NCI-H1436 (cell line): ENCODE results near the gene SLC39A13.

ENCODE experiments used
- DNase-seq: peaks from one replicate; lab custom pipeline; 2025; lab: John Stamatoyannopoulos, UW

The SLC39A13 gene

DNA sequence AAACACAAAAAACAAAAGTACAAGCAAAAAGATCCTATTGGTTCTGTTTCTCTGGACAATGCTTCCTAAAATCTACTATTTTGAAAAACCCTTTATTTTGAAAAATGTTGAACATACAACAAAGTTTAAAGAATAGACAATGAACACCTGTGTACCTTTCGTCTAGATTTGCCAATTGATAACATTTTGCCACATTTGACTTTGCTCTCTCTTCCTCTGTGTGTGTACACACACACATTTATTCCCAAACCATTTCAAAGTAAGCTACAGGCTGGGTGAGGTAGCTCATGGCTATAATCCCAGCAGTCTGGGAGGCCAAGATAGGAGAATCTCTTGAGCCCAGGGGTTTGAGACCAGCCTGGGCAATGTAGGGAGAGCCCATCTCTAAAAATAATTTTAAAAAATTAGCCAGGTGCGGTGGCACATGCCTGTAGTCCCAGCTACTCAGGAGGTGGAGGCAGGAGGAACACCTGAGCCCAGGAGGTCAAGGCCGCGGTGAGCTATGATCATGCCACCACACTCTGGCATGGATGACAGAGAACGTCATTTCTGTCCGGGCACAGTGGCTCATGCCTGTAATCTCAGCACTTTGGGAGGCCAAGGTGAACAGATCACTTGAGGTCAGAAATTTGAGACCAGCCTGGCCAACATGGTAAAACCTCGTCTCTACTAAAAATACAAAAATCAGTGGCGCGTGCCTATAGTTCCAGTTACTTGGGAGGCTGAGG, 23.1 kb downstream of the SLC39A13 start:
- DNase-seq, result no peak

DNA sequence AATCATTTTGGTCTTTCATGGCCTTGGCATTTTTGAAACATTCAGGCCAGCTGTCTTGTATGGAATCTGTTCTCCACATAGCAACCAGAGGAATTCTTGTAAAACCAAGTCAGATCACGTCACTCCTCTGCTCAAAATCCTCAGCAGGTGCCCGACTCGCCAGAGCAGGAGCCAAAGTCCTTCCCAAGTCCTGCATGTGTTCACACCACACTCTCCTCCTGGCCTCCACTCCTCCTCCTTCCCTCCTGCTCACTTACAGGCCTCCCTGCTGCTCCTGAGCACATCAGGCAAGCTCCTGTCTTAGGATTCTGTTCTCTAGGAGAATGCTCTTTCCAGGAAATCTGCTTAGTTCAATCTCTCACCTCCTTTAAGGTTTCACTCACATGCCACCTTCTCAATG, 24.8 kb downstream of the SLC39A13 start:
- DNase-seq, result no peak

DNA sequence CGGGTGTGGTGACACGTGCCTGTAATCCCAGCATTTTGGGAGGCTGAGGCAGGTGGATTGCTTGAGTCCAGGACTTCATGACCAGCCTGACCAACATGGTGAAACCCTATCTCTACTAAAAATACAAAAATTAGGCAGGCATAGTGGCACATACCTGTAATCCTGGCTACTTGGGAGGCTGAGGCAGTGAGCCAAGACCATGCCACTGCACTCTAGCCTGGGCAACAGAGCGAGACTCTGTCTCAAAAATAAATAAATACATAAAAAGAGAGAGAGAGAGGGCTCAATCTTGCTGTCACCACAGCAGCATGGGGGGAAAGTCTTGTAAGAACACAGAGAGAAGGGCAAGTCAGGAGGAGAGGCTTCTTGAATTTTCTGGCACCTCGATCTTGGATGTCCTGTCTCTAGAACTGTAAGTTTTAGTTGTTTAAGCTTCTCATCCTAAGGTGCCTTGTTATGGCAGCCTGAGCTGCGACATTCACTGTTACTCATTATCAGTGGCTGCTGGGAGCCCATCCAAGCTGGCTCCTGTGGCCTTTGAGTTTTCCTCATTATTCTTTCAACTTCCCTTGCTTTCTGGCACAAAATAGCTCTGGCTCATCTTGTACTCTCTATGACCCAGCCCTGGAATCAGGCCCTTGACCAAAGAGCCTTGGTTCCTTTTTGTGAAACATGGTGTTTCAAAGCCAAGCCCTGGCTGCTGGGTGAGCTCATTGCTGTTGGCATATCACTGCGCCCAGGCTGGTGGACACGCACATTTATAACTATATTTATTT, 25.8 kb downstream of the SLC39A13 start:
- DNase-seq, result no peak

DNA sequence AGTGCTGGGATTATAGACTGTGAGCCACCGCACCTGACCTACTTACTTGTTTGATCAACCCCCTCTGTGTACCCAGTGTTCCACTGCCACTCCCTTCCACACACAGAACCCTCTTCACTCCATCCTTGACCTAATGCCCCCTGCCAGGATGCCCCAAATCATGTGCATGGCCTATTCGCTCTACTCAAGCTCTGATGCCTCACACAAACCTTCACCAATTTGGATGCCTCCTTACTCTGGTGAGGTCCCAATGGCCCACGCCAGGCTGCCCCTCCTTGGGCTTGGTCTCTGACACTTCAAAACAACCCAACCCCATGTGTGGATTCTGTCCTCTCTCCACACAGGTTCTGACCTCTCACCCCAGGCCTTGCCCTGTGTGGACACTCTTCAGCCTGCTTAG, 27.3 kb downstream of the SLC39A13 start:
- DNase-seq, result no peak

DNA sequence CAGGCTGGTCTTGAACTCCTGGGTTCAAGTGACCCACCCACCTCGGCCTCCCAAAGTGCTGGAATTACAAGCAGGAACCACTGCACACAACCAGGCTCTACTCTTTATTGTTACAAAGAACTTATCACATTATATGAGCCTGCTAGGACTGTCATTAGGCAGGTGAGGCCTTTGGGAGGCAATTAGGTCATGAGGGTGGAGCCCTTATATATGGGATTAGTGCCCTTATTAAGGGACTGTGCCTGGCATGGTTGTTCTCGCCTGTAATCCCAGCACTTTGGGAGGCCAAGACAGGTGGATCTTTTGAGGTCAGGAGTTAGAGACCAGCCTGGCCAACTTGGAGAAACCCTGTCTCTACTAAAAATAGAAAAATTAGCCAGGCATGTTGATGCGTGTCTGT, 28.3 kb downstream of the SLC39A13 start:
- DNase-seq, result no peak

DNA sequence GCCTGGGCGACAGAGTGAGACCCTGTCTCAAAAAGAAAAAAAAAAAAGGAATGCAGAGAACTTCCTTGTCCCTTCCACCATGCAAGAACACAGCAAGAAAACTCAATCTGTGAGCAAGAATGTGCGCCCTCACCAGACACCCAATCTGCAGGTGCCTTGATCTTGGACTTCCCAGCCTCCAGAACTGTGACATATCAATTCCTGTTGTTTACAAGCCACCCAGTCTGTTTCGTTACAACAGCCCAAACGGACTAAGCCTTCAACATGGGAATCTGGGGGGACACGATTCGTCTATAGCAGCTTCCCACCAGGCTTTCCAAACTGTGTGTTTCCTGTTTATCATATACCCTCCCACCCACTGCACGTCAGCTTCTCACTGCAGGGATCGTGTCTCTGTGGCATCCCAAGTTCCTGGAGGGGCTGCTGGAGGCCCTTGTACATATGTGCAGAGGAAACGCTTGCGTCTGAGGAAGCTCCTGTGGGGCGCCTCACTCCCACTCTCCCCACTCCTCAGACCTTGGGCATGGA, 28.9 kb downstream of the SLC39A13 start:
- DNase-seq, result no peak

DNA sequence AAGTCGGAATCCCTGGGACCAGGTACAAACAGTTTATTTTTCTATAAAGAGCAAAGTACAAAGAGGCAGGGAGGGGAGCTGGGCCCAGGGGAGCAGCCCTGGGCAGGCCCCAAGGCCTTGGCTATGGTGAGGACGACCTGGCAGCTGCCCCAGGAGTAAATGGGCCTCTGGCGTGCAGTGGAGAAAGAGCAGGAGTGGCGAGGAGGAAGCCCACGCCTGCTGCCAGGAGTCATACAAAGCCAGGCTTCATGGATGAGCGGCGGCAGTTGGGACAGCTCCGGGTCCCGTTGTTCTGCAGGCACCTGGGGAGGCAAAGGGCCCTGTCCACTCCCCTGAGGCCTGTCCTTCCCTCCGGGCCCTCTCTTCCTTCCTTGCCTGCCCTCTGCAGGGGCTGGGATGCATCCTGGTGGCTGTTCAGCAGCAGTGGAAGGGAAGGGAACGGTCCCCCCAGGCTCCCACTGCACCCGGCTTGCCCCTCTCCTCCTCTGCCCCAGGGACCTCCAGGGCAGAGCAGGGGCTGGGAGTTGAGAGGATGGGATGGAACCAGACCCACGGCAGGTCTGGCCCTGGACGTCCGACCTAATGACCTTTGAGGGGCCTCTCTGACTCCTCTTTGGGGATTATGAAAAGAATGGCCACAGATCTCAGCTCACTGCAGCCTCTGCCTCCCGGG, 29.5 kb downstream of the SLC39A13 start:
- no peak for DNase-seq

DNA sequence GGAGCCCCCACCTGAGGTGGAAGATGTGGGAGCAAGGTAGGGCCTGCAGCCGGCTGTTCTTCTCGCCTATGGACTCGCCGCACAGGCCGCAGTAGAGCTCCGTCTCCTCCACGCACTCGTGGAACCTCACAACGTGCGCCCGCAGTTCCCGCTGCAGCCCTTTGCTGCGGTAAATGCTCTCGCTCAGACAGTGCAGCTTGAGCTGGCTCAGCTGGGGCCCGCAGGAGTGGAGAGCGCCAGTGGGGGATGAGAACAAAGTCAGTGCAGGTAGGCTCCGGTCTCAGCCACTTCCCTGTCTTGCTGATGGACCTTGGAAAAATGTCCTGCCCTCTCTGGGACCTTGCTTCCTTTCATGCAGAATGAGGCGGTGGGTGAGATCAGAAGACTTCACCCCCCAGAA, 30.3 kb downstream of the SLC39A13 start:
- no peak for DNase-seq

DNA sequence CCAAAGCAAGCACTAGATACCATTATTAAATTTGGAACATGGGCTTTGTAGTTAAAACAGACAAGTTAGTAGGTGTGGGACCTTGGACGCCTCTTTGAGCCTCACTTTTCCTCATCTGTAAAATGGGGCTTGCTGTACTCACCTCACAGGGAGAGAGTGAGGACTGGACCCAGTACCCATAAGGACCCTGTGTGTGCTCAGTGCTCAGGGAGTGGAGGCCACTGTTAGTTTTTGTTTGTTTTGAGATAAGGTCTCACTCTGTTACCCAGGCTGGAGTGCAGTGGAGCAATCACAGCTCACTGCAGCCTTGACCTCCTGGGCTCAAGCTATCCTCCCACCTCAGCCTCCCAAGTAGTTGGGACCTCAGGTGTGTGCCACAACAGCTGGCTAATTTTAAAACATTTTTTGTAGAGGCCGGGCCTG, 31.7 kb downstream of the SLC39A13 start:
- no peak for DNase-seq

DNA sequence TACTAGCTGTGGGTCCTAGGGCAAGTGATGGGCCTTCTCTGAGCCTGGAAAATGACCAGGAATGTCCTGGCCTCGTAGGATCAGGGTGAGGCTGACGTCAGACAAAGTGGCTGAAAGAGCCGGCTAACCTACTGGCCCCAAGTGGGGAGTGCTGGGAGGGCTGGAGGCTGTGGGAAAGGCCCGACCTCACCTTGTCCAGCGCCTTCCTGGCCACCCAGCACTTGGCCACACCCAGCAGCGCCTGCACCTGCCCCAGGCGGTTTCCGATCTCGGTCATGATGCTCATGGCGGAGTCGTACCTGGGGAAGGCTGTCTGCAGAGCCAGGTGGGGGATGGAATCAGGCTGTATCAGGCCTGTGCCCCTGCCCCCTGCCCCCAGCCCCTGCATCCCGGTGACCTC, 33.0 kb downstream of the SLC39A13 start:
- no peak for DNase-seq

DNA sequence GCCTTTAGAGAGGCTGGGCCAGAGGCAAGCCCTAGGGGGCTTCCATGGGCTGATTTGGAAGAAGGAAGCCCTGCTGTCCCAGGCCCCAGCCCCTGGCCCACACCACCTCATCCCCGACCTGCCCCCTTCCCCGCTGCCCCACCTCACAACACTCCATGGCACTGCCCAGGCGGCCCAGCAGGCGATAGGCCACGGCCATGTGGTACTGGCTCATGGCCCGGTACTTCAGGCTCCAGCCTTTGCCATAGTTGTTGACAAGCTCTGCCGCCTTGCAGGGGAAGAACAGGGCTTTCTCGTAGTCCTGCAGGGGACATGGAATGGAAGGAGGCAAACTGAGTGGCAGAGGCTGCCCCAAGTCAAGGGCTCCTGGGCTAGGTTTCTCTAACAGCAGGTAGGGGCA, 34.1 kb downstream of the SLC39A13 start:
- DNase-seq, result no peak

DNA sequence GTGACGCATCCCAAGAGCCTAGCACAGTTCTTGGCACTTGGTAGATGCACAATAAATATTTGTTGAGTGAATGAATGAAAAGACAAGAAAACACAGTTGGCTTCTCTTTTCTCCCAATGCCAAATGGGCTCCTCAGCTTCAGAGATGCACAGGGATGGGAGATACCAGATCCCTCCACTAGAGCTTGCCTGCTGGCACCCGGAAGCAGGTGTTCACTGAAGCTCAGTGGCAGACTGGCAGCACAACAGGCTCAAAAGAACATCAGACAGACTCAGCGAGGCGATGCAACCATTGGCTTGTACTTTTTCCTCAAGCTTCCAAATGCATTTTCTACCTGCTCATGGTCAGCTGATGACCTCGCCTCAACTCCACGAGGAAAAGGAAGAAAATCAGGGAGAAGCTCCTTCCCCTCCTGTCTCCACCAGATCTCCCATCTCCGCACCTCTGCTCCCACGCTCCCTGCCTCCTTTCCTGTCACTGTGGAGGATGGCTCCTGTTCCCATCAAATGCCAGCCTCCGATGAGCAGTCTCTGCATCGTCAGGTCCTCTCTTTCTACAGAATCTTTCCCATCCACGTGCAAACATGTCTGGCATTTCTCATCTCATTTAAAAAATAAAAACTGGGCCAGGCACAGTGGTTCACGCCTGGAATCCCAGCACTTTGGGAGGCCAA, 34.8 kb downstream of the SLC39A13 start:
- DNase-seq, result peak; percentile 61

DNA sequence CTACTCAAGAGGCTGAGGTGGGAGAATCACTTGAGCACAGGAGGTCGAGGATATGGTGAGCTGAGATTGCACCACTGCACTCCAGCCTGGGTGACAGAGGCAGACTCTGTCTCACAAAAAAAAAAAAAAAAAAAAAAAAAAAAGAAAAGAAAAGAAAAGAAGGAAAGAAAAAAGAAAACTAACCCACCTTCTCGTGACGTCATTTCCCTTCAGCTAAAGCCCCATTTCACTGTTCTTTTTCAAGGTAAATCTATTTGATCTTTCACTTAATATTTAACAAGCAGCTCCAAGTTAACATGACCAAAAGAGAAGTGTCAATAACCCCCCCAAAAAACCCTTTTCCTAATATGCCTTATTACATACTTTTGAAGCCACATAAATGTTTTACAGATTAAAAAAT, 35.4 kb downstream of the SLC39A13 start:
- DNase-seq, result no peak

DNA sequence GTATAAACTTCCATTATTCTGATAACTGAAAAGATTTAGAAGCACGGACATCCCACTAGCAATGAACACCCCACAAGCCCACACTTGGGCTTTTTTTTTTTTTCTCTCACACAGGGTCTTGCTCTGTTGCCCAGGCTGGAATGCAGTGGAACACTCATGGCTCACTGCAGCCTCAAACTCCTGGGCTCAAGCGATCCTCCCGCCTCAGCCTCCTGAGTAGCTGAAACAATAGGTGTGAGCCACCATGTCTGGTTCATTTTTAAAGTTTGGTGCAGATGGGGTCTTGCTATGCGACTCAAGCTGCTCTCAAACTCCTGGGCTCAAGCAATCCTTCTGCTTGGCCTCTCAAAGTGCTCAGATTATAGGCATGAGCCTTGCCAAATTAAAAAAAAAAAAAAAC, 37.5 kb downstream of the SLC39A13 start:
- no peak for DNase-seq

DNA sequence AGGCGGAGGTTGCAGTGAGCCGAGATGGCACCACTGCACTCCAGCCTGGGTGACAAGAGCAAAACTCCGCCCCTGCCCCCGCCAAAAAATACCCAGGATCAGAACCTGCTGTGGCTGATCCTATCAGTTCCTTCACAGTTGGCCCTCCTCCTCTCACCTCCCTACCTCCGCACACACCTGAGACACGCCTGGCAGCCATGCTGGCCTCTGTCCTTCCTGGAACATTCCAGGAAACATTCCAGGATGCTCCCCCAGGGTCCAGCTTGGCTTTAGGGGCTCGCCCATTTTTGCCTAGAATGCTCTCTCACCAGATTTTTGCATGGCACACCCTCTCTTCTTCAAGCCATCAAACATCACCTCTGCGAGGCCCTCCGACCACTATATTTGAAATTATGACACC, 38.4 kb downstream of the SLC39A13 start:
- DNase-seq, result no peak

DNA sequence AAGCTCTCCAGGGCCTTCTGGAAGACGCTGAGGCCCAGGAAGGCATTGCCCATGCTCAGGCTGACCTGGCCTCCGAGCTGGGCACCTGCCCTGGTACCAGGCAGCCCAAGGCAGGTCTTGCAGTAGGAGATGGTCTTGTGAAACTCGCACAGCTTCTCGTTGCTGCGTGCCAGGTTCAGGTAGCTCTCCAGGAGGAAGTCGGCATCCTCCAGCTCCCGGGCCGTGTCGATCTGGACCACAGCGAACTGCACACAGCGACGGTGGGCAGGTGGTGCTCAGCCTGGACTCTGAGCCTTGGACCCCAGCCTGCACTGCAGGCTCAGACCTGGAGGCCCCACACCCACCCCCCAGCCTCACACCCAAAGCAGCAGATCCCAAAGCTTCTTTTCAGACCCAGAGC, 39.5 kb downstream of the SLC39A13 start:
- DNase-seq, result no peak

DNA sequence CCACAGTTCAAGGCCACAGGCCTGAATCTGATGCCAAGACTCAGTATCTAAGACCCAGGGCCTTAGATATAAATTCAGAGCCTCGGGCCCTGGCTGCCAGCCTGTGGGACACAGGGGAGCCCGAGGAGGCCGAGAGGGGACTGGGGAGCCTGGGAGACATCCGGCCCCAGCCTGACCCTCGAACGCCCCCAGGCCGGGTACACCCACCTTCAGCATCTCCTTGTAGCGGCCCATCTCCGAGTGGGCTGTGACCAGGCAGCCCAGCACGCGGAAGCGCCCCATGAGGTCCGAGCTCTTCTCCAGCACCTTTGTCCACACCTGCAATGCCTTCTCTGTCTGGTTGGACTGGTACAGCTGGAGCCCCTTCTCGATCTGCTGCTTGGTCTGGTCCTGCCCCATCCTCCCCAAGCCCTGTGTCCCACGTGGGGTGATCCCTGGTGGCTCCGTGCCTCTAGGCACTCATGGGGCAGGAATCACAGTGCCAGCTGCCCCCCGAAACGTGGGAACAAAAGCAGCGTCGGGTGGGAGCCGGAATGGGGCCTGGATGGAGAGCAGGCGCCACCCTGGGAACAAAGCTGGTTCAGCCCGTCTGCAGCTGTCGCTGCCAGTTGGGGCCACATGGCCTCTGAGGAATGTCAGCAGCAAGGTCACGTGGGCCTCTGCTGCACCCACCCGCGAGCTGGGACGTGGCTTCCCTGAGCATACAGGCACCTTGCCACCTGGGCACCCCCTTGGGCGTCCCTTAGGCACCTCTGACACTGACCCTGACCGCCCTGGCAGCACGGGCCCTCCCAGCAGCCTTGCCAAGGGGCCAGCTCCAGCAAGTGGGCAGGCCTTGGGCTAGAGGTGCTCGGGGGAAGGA, 40.4 kb downstream of the SLC39A13 start, which contains the start of gene RAPSN:
Gene RAPSN (minus strand): TSS at position 571 of the 862 bp plus-strand sequence. CDS start 172 bp downstream, at position 399.
- no peak for DNase-seq

DNA sequence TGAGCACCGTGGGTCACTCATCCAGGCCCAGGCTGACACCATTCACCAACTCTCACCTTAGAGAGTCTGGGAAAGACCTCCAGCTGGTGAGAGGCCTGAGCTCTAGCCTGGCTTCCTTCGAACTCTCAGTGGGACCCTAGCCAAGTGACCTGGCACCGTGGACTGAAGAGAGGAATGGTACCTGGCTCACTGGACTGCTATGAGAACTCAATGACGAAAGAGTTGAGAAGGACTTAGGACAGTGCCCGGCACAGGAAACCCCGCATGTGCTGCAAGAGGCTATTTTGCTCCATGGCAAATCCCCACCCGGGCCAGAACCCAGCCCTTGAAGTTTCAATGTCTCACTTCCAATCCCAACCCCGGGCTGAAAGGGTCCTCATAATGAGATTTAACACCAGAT, 41.2 kb downstream of the SLC39A13 start:
- no peak for DNase-seq

DNA sequence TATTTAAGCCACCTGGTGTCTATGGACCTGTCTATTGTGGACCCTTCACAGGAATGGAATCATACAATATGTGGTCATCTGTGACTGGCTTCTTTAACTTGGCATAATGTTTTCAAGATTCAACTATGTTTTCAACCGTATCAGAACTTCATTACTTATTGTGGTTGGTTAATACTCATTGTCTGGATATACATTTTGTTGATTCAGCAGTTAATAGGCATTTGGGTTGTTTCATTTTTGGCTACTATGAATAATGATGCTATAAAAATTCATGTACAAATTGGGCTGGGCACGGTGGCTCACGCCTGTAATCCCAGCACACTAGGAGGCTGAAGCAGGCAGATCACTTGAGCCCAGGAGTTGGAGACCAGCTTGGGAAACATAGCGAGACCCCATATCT, 43.0 kb downstream of the SLC39A13 start:
- no peak for DNase-seq

DNA sequence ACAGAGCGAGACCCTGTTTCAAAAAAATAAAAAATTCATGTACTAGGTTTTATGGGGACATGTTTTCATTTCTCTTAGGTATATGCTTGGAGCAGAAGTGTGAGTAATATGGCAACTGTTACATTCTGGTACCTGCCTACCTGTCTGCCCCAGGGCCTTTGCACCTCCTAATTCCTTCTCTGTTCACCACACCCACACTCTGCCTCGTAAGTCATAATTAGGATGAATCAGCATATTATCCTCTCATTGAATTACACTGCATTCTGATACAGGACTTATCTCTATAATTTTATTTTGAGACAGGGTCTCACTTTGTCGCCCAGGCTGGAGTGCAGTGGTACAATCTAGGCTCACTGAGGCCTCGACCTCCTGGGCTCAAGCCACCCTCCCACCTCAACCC, 43.6 kb downstream of the SLC39A13 start:
- no peak for DNase-seq

DNA sequence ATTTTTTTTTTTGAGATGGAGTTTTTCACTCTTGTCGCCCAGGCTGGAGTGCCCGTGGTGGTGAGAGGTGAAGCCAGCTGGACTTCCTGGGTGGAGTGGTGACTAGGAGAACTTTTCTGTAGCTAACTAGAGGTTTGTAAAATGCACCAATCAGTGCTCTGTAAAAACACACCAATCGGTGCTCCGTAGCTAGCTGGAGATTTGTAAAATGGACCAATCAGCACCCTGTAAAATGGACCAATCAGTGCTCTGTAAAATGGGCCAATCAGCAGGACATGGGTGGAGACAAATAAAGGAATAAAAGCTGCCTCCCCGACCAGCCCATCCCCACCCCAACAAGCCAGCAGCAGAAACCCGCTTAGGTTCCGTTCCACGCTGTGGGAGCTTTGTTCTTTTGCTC, 45.0 kb downstream of the SLC39A13 start:
- DNase-seq, result no peak
